ENCODE measurements around the gene FHOD3.

Gene FHOD3

GRCh38 chr18:36366994-36367839 lies 69.7 kb downstream of the FHOD3 start:
- DNase-seq (ENCODE audit: insufficient read length, low spot score), result no peak
- TF ChIP-seq POU2F2 (IDR thresholded peaks at IDR 0.05; ENCODE audit: low read depth, low read length) (no peak), PAX5 (IDR thresholded peaks at IDR 0.05; ENCODE audit: insufficient read depth, low read length, severe bottlenecking) (no peak), SPI1 (IDR thresholded peaks at IDR 0.05; ENCODE audit: low read depth, low read length) (no peak), TAF1 (IDR thresholded peaks at IDR 0.05; ENCODE audit: low read depth, low read length) (no peak), POLR2A (IDR thresholded peaks at IDR 0.05; ENCODE audit: low read depth, low read length) (no peak), POLR2AphosphoS5 (IDR thresholded peaks at IDR 0.05; ENCODE audit: low read depth, low read length) (no peak)
- FAIRE-seq, result no peak

GRCh38 chr18:36368889-36369288 lies 71.4 kb downstream of the FHOD3 start:
- no peak for TF ChIP-seq PAX5 (IDR thresholded peaks at IDR 0.05; ENCODE audit: insufficient read depth, low read length, severe bottlenecking)
- no peak for TF ChIP-seq POLR2AphosphoS5 (IDR thresholded peaks at IDR 0.05; ENCODE audit: low read depth, low read length)
- TF ChIP-seq SPI1 (IDR thresholded peaks at IDR 0.05; ENCODE audit: low read depth, low read length), result no peak
- no peak for TF ChIP-seq POU2F2 (IDR thresholded peaks at IDR 0.05; ENCODE audit: low read depth, low read length)
- TF ChIP-seq POLR2A (IDR thresholded peaks at IDR 0.05; ENCODE audit: low read depth, low read length), result no peak
- no peak for TF ChIP-seq TAF1 (IDR thresholded peaks at IDR 0.05; ENCODE audit: low read depth, low read length)
- FAIRE-seq, result no peak
- DNase-seq (ENCODE audit: insufficient read length, low spot score), result no peak

GRCh38 chr18:36372903-36373311 lies 75.4 kb downstream of the FHOD3 start:
- DNase-seq (ENCODE audit: insufficient read length, low spot score), result no peak
- FAIRE-seq, result peak; percentile 33
- TF ChIP-seq POLR2AphosphoS5 (IDR thresholded peaks at IDR 0.05; ENCODE audit: low read depth, low read length) (no peak), POU2F2 (IDR thresholded peaks at IDR 0.05; ENCODE audit: low read depth, low read length) (no peak), POLR2A (IDR thresholded peaks at IDR 0.05; ENCODE audit: low read depth, low read length) (no peak), PAX5 (IDR thresholded peaks at IDR 0.05; ENCODE audit: insufficient read depth, low read length, severe bottlenecking) (no peak), TAF1 (IDR thresholded peaks at IDR 0.05; ENCODE audit: low read depth, low read length) (no peak), SPI1 (IDR thresholded peaks at IDR 0.05; ENCODE audit: low read depth, low read length) (no peak)

- FAIRE-seq (no peak), DNase-seq (ENCODE audit: insufficient read length, low spot score) (no peak)
- no peak for TF ChIP-seq POLR2A (IDR thresholded peaks at IDR 0.05; ENCODE audit: low read depth, low read length)
- TF ChIP-seq POLR2AphosphoS5 (IDR thresholded peaks at IDR 0.05; ENCODE audit: low read depth, low read length), result no peak
- no peak for TF ChIP-seq SPI1 (IDR thresholded peaks at IDR 0.05; ENCODE audit: low read depth, low read length)
- TF ChIP-seq POU2F2 (IDR thresholded peaks at IDR 0.05; ENCODE audit: low read depth, low read length), result no peak
- no peak for TF ChIP-seq TAF1 (IDR thresholded peaks at IDR 0.05; ENCODE audit: low read depth, low read length)
Measured at GRCh38 chr18:36374262-36374661, 76.7 kb downstream of the FHOD3 start.

GRCh38 chr18:36375118-36375517 lies 77.6 kb downstream of the FHOD3 start:
- no peak for TF ChIP-seq POLR2AphosphoS5 (IDR thresholded peaks at IDR 0.05; ENCODE audit: low read depth, low read length)
- no peak for FAIRE-seq
- no peak for DNase-seq (ENCODE audit: insufficient read length, low spot score)

- no peak for TF ChIP-seq POU2F2 (IDR thresholded peaks at IDR 0.05; ENCODE audit: low read depth, low read length)
- no peak for TF ChIP-seq POLR2AphosphoS5 (IDR thresholded peaks at IDR 0.05; ENCODE audit: low read depth, low read length)
- no peak for TF ChIP-seq PAX5 (IDR thresholded peaks at IDR 0.05; ENCODE audit: insufficient read depth, low read length, severe bottlenecking)
- no peak for TF ChIP-seq SPI1 (IDR thresholded peaks at IDR 0.05; ENCODE audit: low read depth, low read length)
- TF ChIP-seq POLR2A (IDR thresholded peaks at IDR 0.05; ENCODE audit: low read depth, low read length), result no peak
- TF ChIP-seq TAF1 (IDR thresholded peaks at IDR 0.05; ENCODE audit: low read depth, low read length), result no peak
- FAIRE-seq, result no peak
- DNase-seq (ENCODE audit: insufficient read length, low spot score), result no peak
Measured at GRCh38 chr18:36376361-36376760, 78.8 kb downstream of the FHOD3 start.

- no peak for DNase-seq (ENCODE audit: insufficient read length, low spot score)
Measured at GRCh38 chr18:36377626-36378025, 80.1 kb downstream of the FHOD3 start.

GRCh38 chr18:36378205-36378604 lies 80.7 kb downstream of the FHOD3 start:
- no peak for DNase-seq (ENCODE audit: insufficient read length, low spot score)
- TF ChIP-seq POLR2A (IDR thresholded peaks at IDR 0.05; ENCODE audit: low read depth, low read length) (no peak), SPI1 (IDR thresholded peaks at IDR 0.05; ENCODE audit: low read depth, low read length) (no peak), POLR2AphosphoS5 (IDR thresholded peaks at IDR 0.05; ENCODE audit: low read depth, low read length) (no peak), TAF1 (IDR thresholded peaks at IDR 0.05; ENCODE audit: low read depth, low read length) (no peak), POU2F2 (IDR thresholded peaks at IDR 0.05; ENCODE audit: low read depth, low read length) (no peak), PAX5 (IDR thresholded peaks at IDR 0.05; ENCODE audit: insufficient read depth, low read length, severe bottlenecking) (no peak)
- no peak for FAIRE-seq

More at GRCh38 chr18:36377626-36378025, 80.1 kb downstream of the FHOD3 start:
- TF ChIP-seq PAX5 (IDR thresholded peaks at IDR 0.05; ENCODE audit: insufficient read depth, low read length, severe bottlenecking), result no peak
- no peak for TF ChIP-seq POLR2A (IDR thresholded peaks at IDR 0.05; ENCODE audit: low read depth, low read length)
- no peak for TF ChIP-seq POLR2AphosphoS5 (IDR thresholded peaks at IDR 0.05; ENCODE audit: low read depth, low read length)
- TF ChIP-seq SPI1 (IDR thresholded peaks at IDR 0.05; ENCODE audit: low read depth, low read length), result no peak
- TF ChIP-seq TAF1 (IDR thresholded peaks at IDR 0.05; ENCODE audit: low read depth, low read length), result no peak
- TF ChIP-seq POU2F2 (IDR thresholded peaks at IDR 0.05; ENCODE audit: low read depth, low read length), result no peak
- no peak for FAIRE-seq

- DNase-seq (ENCODE audit: insufficient read length, low spot score), result no peak
- no peak for FAIRE-seq
- TF ChIP-seq POU2F2 (IDR thresholded peaks at IDR 0.05; ENCODE audit: low read depth, low read length) (no peak), SPI1 (IDR thresholded peaks at IDR 0.05; ENCODE audit: low read depth, low read length) (no peak), POLR2AphosphoS5 (IDR thresholded peaks at IDR 0.05; ENCODE audit: low read depth, low read length) (no peak), POLR2A (IDR thresholded peaks at IDR 0.05; ENCODE audit: low read depth, low read length) (no peak), TAF1 (IDR thresholded peaks at IDR 0.05; ENCODE audit: low read depth, low read length) (no peak), PAX5 (IDR thresholded peaks at IDR 0.05; ENCODE audit: insufficient read depth, low read length, severe bottlenecking) (no peak)
Measured at GRCh38 chr18:36379435-36379984, 82.0 kb downstream of the FHOD3 start.

Measured in GM12891 (cell line).